Panc1 (cell line): ENCODE data around the gene MORC3. TPM values are rescaled to one million over a fixed set of nuclear protein-coding genes. Genes with fewer than 3 reads are reported as not detected.

Experiments
- ATAC-seq: fragments of 200-7000 bp; cut with Tn5 transposase; 2 replicates; pipeline ENCODE4 v1.9.1; 2020; ENCODE audit warnings: mild to moderate bottlenecking, moderate library complexity
- BruUV-seq: library from RNA; stranded (reverse); fragments of 400-500 nt; replicated peaks from 2 replicates; lab custom pipeline; 2021; lab: Mats Ljungman, UMichigan
- CTCF ChIA-PET: fragments of 300-600 bp; sonication (Branson Sonifier 250); formaldehyde crosslinking; loops from one replicate; lab custom pipeline; 2022; ENCODE audit warnings: antibody characterized with exemption; lab: Charles Lee
- POLR2A ChIA-PET: fragments of 300-600 bp; sonication (Branson Sonifier 250); formaldehyde crosslinking; loops from one replicate; lab custom pipeline; 2022; ENCODE audit warnings: antibody characterized with exemption; lab: Charles Lee
- DNase-seq: peaks from one replicate; pipeline ENCODE4 v3.0.0-alpha.2; 2010; ENCODE audit warnings: low read depth, low spot score
- H3K27ac ChIP-seq: 2 replicates; pipeline ENCODE4 v1.5.1; 2011; ENCODE audit warnings: mild to moderate bottlenecking, low read length, inconsistent platforms
- H3K27me3 ChIP-seq: fragments of 200-500 bp; sonication (Bioruptor generic); 2 replicates; pipeline ENCODE4 v1.6.0; 2014; ENCODE audit warnings: low read length, inconsistent platforms; ENCODE audit not compliant: control insufficient read depth, insufficient read depth
- H3K36me3 ChIP-seq: fragments of 200-500 bp; sonication (Bioruptor generic); 2 replicates; pipeline ENCODE4 v1.5.1; 2014; ENCODE audit warnings: inconsistent platforms, mild to moderate bottlenecking, low read length, moderate library complexity; ENCODE audit not compliant: control insufficient read depth, insufficient read depth
- H3K4me1 ChIP-seq: 2 replicates; pipeline ENCODE4 v1.5.1; 2011; ENCODE audit warnings: inconsistent platforms, mild to moderate bottlenecking, low read length, moderate library complexity; ENCODE audit not compliant: control insufficient read depth, insufficient read depth
- H3K4me3 ChIP-seq, 2 experiments: 2 replicates each; pipeline ENCODE4 v1.5.1; 2011 to 2012; ENCODE audit warnings: low read depth in 2 of 2, low read length in 2 of 2, mild to moderate bottlenecking in 2 of 2, inconsistent platforms in 1 of 2, moderate library complexity in 1 of 2
- H3K9me3 ChIP-seq: fragments of 200-500 bp; sonication (Bioruptor generic); 2 replicates; pipeline ENCODE4 v1.5.1; 2014; ENCODE audit warnings: low read depth, mild to moderate bottlenecking, inconsistent platforms, low read length, moderate library complexity; ENCODE audit not compliant: control insufficient read depth, insufficient read depth
- POLR2AphosphoS5 ChIP-seq: IDR thresholded peaks from 2 replicates; pipeline ENCODE4 v1.6.1; 2012; ENCODE audit warnings: mild to moderate bottlenecking, low read depth, low read length, moderate library complexity
- REST ChIP-seq, 2 experiments: IDR thresholded peaks; 2 replicates each; pipeline ENCODE4 v1.6.1; 2011 to 2012; ENCODE audit warnings: low read depth in 2 of 2, control low read depth in 1 of 2, low read length in 1 of 2, mild to moderate bottlenecking in 1 of 2, moderate library complexity in 1 of 2; ENCODE audit not compliant: insufficient read depth in 1 of 2
- SIN3A ChIP-seq: IDR thresholded peaks from 2 replicates; pipeline ENCODE4 v1.6.1; 2012; ENCODE audit warnings: low read depth, mild to moderate bottlenecking, low read length, moderate library complexity, borderline replicate concordance; ENCODE audit not compliant: insufficient read depth
- TCF7L2 ChIP-seq: IDR thresholded peaks from 2 replicates; pipeline ENCODE4 v1.6.1; 2011; ENCODE audit warnings: mild to moderate bottlenecking, low read depth, low read length, inconsistent platforms
- in situ Hi-C: cut with HindIII; loops from 2 replicates; pipeline ENCODE4 v1.10.0; 2016; ENCODE audit warnings: low sequenced_read_pairs, low pct_unique_long_range_greater_than_20kb
- intact Hi-C: fragments of 100-400 bp; cut with micrococcal nuclease; formaldehyde crosslinking; loops from one replicate; pipeline ENCODE4 v1.10.0; 2022; ENCODE audit not compliant: unreplicated experiment
- total RNA-seq: library from RNA; stranded (reverse); gene quantifications from one replicate; pipeline ENCODE4 v1.2.1, GENCODE V29; 2021; ENCODE audit not compliant: unreplicated experiment
- TF ChIP-seq, protein P1 (sequence below): fragments of 450-650 bp; IDR thresholded peaks from 2 replicates; pipeline ENCODE4 v1.5.1; 2017; ENCODE audit warnings: mild to moderate bottlenecking

MORC3 gene
- total RNA-seq, 1 experiment from 2014 or later: 16.8 TPM

GRCh38 chr21:36422279-36423098, 102.5 kb downstream of the MORC3 start:
- no peaks in the 10 kb centered on the region for H3K27me3 ChIP-seq
- ATAC-seq: peak; percentile 66
- intact Hi-C loops (loop anchor here (10.0 kb wide), 2 partner anchors 82 to 162 kb away; no protein-coding TSS in a partner anchor), in situ Hi-C loops (no loop called here)
- H3K36me3 ChIP-seq: no peaks in the 10 kb centered on the region
- H3K4me3 ChIP-seq: no peak overlapping the region
- no peaks in the 10 kb centered on the region for H3K4me1 ChIP-seq
- H3K9me3 ChIP-seq: no peaks in the 10 kb centered on the region
- DNase-seq: no peak
- no TSS peak for BruUV-seq
- ChIA-PET CTCF (interaction anchor here (0.7 to 1.5 kb wide), 2 partner anchors 11 to 57 kb away, joined by 3 to 4 read pairs; no protein-coding TSS in a partner anchor), POLR2A (no interaction called here)
- no peak overlapping the region for H3K27ac ChIP-seq
- TF ChIP-seq SIN3A: no peak
- TF ChIP-seq, protein P1, sequence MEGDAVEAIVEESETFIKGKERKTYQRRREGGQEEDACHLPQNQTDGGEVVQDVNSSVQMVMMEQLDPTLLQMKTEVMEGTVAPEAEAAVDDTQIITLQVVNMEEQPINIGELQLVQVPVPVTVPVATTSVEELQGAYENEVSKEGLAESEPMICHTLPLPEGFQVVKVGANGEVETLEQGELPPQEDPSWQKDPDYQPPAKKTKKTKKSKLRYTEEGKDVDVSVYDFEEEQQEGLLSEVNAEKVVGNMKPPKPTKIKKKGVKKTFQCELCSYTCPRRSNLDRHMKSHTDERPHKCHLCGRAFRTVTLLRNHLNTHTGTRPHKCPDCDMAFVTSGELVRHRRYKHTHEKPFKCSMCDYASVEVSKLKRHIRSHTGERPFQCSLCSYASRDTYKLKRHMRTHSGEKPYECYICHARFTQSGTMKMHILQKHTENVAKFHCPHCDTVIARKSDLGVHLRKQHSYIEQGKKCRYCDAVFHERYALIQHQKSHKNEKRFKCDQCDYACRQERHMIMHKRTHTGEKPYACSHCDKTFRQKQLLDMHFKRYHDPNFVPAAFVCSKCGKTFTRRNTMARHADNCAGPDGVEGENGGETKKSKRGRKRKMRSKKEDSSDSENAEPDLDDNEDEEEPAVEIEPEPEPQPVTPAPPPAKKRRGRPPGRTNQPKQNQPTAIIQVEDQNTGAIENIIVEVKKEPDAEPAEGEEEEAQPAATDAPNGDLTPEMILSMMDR: peak; percentile 85

- intact Hi-C loops (loop anchor here (10.0 kb wide), 2 partner anchors 81 to 161 kb away; no protein-coding TSS in a partner anchor), in situ Hi-C loops (no loop called here)
- CTCF ChIA-PET: no interaction called here
- TF ChIP-seq REST (IDR thresholded peaks at IDR 0.05; ENCODE audit: insufficient read depth in 1 of 2, low read depth in 2 of 2, low read length in 1 of 2) (no peak), SIN3A (no peak), TCF7L2 (no peak), POLR2AphosphoS5 (no peak)
- TF ChIP-seq, protein P1: no peak
- no peak for DNase-seq
- Histone ChIP-seq H3K4me1 (peaks cover 4% of the 10 kb centered on the region), H3K4me3 (no peak overlapping the region), H3K27me3 (no peaks in the 10 kb centered on the region), H3K36me3 (no peaks in the 10 kb centered on the region), H3K9me3 (no peaks in the 10 kb centered on the region), H3K27ac (no peak overlapping the region)
- no peak for ATAC-seq
- no TSS peak for BruUV-seq
- POLR2A ChIA-PET: no interaction called here
Measured at GRCh38 chr21:36423771-36424433, 103.9 kb downstream of the MORC3 start.
